Adrenal gland (tissue), 12 donors: ENCODE results near the gene OTOP3. TPM values are rescaled to one million over a fixed set of nuclear protein-coding genes. Genes with fewer than 3 reads are reported as not detected.

Experiments
- DNase-seq, 7 donors: peaks; one replicate each; pipeline ENCODE4 v3.0.0-alpha.2; 2019 to 2020
- H3K27ac ChIP-seq, 5 donors: fragments of 200-600 bp; sonication (generic) in 4 of 5; 1 replicate in 3 of 5; 2 replicates in 2 of 5; pipeline versions ENCODE4 v1.5.1 to v1.8.0; 2016 to 2020; ENCODE audit warnings: mild to moderate bottlenecking in 1 of 5
- H3K27me3 ChIP-seq: fragments of 200-600 bp; 2 replicates; pipeline ENCODE4 v1.8.0; 2021
- H3K36me3 ChIP-seq, 2 donors: fragments of 200-600 bp; replicated peaks in 1 of 2; 1 replicate in 1 of 2; 2 replicates in 1 of 2; pipeline versions ENCODE4 v1.5.1 to v1.8.0; 2018 to 2022
- H3K4me1 ChIP-seq, 2 donors: fragments of 200-600 bp; replicated peaks in 1 of 2; 1 replicate in 1 of 2; 2 replicates in 1 of 2; pipeline versions ENCODE4 v1.5.1 to v1.8.0; 2018 to 2021
- H3K4me3 ChIP-seq, 4 donors: fragments of 200-600 bp; sonication (generic) in 3 of 4; one replicate each; pipeline ENCODE4 v1.5.1; 2016 to 2018
- H3K9me3 ChIP-seq, 3 donors: fragments of 200-600 bp; sonication (generic) in 1 of 3; replicated peaks in 1 of 3; 1 replicate in 2 of 3; 2 replicates in 1 of 3; pipeline versions ENCODE4 v1.5.1 to v1.8.0; 2016 to 2021
- POLR2A ChIP-seq, 2 donors: fragments of 450-650 bp; IDR thresholded peaks; one replicate each; pipeline ENCODE4 v1.6.1; 2017; ENCODE audit warnings: antibody characterized with exemption in 2 of 2, mild to moderate bottlenecking in 2 of 2, moderate library complexity in 1 of 2
- WGBS, 4 donors: extraction: QIAGEN DNeasy Blood & Tissue Kit in 2 of 4; methylation state at CpG; one replicate each; pipeline versions ENCODE4 v1.1.5 to v1.1.7; 2013 to 2017; 5-methylcytosine and 5-hydroxymethylcytosine counted together
- intact Hi-C, 2 donors: fragments of 100-400 bp; cut with DNase I; formaldehyde crosslinking; loops; one replicate each; pipeline versions ENCODE4 v1.14.1 to v1.15.0; 2022 to 2023
- polyA plus RNA-seq, 3 donors: library from polyadenylated mRNA; stranded (reverse); fragments of 200-250 nt in 2 of 3; fragments of 350-450 nt in 1 of 3; fragmentation: Illumina TruSeq in 1 of 3; extraction: RNeasy Lipid Tissue Mini Kit (QIAGEN cat#74804) in 1 of 3; gene quantifications; one replicate each; pipeline ENCODE4 v1.2.3, GENCODE V29; 2013 to 2014
- total RNA-seq, 9 donors: library from RNA; depleted of rRNA in 4 of 9; stranded (reverse); fragments of >200 nt in 4 of 9; fragments of 120-200 nt in 1 of 9; fragmentation: NEBNext Ultra II Directional in 1 of 9; extraction: Animal tissue kit (Norgen Biotek cat#: 25700) in 1 of 9; gene quantifications; one replicate each; pipeline versions ENCODE4 v1.1.0 to v1.2.4, GENCODE V29; 2013 to 2023
- TF ChIP-seq, protein P1 (sequence below), 6 experiments: fragments of 450-650 bp in 4 of 6; fragments of 200-600 bp in 2 of 6; sonication (generic) in 1 of 6; IDR thresholded peaks; 1 replicate in 5 of 6; 2 replicates in 1 of 6; pipeline versions ENCODE4 v1.5.1 to v1.8.0; 2016 to 2021; ENCODE audit warnings: antibody characterized with exemption in 6 of 6, mild to moderate bottlenecking in 2 of 6, moderate library complexity in 1 of 6
- donor health status: healthy with polysubstance abuse.
- donor health status: Bipolar disorder and iron deficiency.
- donor health status: DM: yes; HTN: yes; CAD: no.
- donor health status: DM: no; HTN: no; CAD: no.
- donor health status: DM: no; HTN: no; CAD: no.
- donor health status: DM: yes; HTN: yes; CAD: no.

OTOP3 gene
- total and polyA plus RNA-seq, 12 donors: not detected

DNA sequence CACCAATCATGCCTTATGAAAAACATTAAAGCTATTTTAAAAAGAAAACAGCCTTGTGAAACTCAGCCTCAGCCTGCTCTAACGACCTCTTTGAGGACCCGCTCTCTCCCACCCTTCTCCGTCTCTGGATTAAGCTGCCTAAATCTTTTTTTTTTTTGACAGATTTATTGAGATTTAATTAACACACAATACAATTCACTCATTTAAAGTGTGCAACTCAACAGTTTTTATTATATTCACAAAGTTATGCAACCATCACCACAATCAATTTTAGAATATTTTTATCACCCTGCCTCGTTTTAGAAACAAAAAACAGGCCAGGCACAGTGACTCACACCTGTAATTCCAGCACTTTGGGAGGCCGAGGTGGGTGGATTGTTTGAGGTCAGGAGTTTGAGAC, 60.1 kb downstream of the OTOP3 start:
- Histone ChIP-seq H3K4me3 (no peak overlapping the region), H3K27me3 (no peaks in the 10 kb centered on the region), H3K36me3 (no peaks in the 10 kb centered on the region), H3K9me3 (no peaks in the 10 kb centered on the region), H3K27ac (no peak overlapping the region), H3K4me1 (peaks cover 12 to 16% of the 10 kb centered on the region in 2 donors)
- TF ChIP-seq, protein P1, sequence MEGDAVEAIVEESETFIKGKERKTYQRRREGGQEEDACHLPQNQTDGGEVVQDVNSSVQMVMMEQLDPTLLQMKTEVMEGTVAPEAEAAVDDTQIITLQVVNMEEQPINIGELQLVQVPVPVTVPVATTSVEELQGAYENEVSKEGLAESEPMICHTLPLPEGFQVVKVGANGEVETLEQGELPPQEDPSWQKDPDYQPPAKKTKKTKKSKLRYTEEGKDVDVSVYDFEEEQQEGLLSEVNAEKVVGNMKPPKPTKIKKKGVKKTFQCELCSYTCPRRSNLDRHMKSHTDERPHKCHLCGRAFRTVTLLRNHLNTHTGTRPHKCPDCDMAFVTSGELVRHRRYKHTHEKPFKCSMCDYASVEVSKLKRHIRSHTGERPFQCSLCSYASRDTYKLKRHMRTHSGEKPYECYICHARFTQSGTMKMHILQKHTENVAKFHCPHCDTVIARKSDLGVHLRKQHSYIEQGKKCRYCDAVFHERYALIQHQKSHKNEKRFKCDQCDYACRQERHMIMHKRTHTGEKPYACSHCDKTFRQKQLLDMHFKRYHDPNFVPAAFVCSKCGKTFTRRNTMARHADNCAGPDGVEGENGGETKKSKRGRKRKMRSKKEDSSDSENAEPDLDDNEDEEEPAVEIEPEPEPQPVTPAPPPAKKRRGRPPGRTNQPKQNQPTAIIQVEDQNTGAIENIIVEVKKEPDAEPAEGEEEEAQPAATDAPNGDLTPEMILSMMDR (IDR thresholded peaks at IDR 0.05): no peak
- TF ChIP-seq POLR2A (IDR thresholded peaks at IDR 0.05): no peak
- intact Hi-C loops: no loop called here
- no peak for DNase-seq
- 69 to 73% (median 72%) methylated on average over 5 of the region's 5 CpGs for WGBS, 4 donors

DNA sequence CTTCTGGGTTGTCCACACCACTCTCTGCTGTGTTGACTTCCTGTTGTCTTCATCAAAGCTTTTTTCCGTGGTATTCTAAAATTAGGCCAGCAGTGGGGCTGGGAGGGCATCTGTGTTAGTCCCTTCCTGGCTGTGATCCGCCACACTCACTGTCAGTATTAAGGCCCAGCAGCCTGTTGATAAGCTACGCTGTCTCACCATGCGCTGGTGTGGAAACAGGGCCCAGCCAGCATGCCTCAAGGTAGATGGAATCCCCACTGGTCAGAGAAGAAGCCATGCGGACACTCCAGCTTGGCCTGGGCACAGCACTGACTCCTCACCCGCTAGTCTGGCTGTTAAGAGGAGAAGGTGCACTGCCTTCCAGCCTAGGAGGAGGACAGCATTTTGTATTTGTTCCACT, 63.1 kb downstream of the OTOP3 start:
- Histone ChIP-seq H3K9me3 (no peaks in the 10 kb centered on the region), H3K4me1 (no peaks in the 10 kb centered on the region), H3K27me3 (no peaks in the 10 kb centered on the region), H3K36me3 (peaks cover 0 to 22% of the 10 kb centered on the region in 2 donors), H3K4me3 (no peak overlapping the region), H3K27ac (no peak overlapping the region)
- TF ChIP-seq POLR2A (IDR thresholded peaks at IDR 0.05): no peak
- TF ChIP-seq, protein P1 (IDR thresholded peaks at IDR 0.05): no peak
- no peak for DNase-seq
- WGBS, 4 donors: 64 to 81% (median 76%) methylated on average over 6 of the region's 6 CpGs
- intact Hi-C loops: no loop called here

DNA sequence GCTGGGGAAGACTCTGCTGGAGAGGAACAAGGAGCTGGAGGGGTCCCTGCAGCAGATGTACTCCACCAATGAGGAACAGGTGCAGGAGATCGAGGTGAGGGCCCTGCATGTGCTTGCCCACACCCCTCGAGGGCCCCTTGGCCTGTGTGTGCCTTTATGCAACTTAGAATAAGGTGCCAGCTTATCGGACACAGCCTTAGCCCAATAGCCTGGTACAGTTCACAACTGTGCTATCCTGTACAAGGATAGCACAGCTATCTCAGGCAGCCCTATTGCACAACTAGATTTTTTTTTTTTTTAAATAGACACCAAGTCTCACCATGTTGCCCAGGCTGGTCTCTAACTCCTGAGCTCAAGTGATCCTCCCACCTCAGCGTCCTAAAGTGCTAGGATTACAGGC, 63.8 kb downstream of the OTOP3 start:
- no peak overlapping the region for H3K4me3 ChIP-seq
- peaks cover 0 to 24% of the 10 kb centered on the region in 2 donors for H3K36me3 ChIP-seq
- 85 to 88% (median 88%) methylated on average over 1 to 4 of the region's 4 CpGs for WGBS, 4 donors
- H3K27me3 ChIP-seq: no peaks in the 10 kb centered on the region
- H3K4me1 ChIP-seq: no peaks in the 10 kb centered on the region
- intact Hi-C loops: no loop called here
- no peaks in the 10 kb centered on the region for H3K9me3 ChIP-seq
- H3K27ac ChIP-seq: no peak overlapping the region
- no peak for DNase-seq
- TF ChIP-seq, protein P1 (IDR thresholded peaks at IDR 0.05): no peak
- no peak for TF ChIP-seq POLR2A (IDR thresholded peaks at IDR 0.05)

Other genes with a start within 250 kb of the OTOP3 start
- gene CD300LF, start 223.0 kb upstream of the OTOP3 start, total RNA-seq: 1 to 10 TPM in 6 of 9 donors, under 1 TPM in 2, not detected in 1; 0.33 to 6.3 (median 1.4) TPM
- 1 to 10 TPM in 2 of 3 donors, under 1 TPM in 1; 0.68 to 6.3 (median 1.0) TPM for gene CD300LF, start 223.0 kb upstream of the OTOP3 start, polyA plus RNA-seq
- gene RAB37, start 198.6 kb upstream of the OTOP3 start, total RNA-seq: 1 to 10 TPM in 8 of 9 donors, under 1 TPM in 1; 0.39 to 6.6 (median 3.5) TPM
- 1 to 10 TPM in 2 of 3 donors, under 1 TPM in 1; 0.57 to 2.3 (median 2.0) TPM for gene RAB37, start 198.6 kb upstream of the OTOP3 start, polyA plus RNA-seq
- gene NHERF1, start 187.3 kb upstream of the OTOP3 start, total RNA-seq: 100 to 1,000 TPM in 8 of 9 donors, 10 to 100 TPM in 1; 22.0 to 277 (median 211) TPM
- gene NHERF1, start 187.3 kb upstream of the OTOP3 start, polyA plus RNA-seq: 100 to 1,000 TPM in 1 of 3 donors, 10 to 100 TPM in 2; 45.9 to 277 (median 57.8) TPM
- 100 to 1,000 TPM in 1 of 9 donors, 10 to 100 TPM in 8; 23.1 to 149 (median 57.4) TPM for gene NAT9, start 159.6 kb upstream of the OTOP3 start, total RNA-seq
- gene NAT9, start 159.6 kb upstream of the OTOP3 start, polyA plus RNA-seq: 100 to 1,000 TPM in 2 of 3 donors, 10 to 100 TPM in 1; 91.6 to 112 (median 104) TPM
- 10 to 100 TPM in 1 of 9 donors, 1 to 10 TPM in 7, under 1 TPM in 1; 0.42 to 16.4 (median 3.2) TPM for gene GRIN2C, start 76.0 kb upstream of the OTOP3 start, total RNA-seq
- 1 to 10 TPM in 2 of 3 donors, under 1 TPM in 1; 0.70 to 6.1 (median 3.2) TPM for gene GRIN2C, start 76.0 kb upstream of the OTOP3 start, polyA plus RNA-seq
- gene FDXR, start 62.9 kb upstream of the OTOP3 start, total RNA-seq: 100 to 1,000 TPM; 314 to 835 (median 511) TPM
- 100 to 1,000 TPM; 159 to 405 (median 254) TPM for gene FDXR, start 62.9 kb upstream of the OTOP3 start, polyA plus RNA-seq
- 10 to 100 TPM in 5 of 9 donors, 1 to 10 TPM in 4; 1.7 to 15.3 (median 10.4) TPM for gene FADS6, start 42.3 kb upstream of the OTOP3 start, total RNA-seq
- 1 to 10 TPM in 2 of 3 donors, under 1 TPM in 1; 0.92 to 5.1 (median 2.9) TPM for gene FADS6, start 42.3 kb upstream of the OTOP3 start, polyA plus RNA-seq
- gene USH1G, start 12.6 kb upstream of the OTOP3 start, total RNA-seq: 1 to 10 TPM in 7 of 9 donors, under 1 TPM in 2; 0.42 to 5.0 (median 1.3) TPM
- under 1 TPM; 0.40 to 0.72 (median 0.40) TPM for gene USH1G, start 12.6 kb upstream of the OTOP3 start, polyA plus RNA-seq
- under 1 TPM in 1 of 9 donors, not detected in 8; 0.11 TPM for gene OTOP2, start 11.6 kb upstream of the OTOP3 start, total RNA-seq
- under 1 TPM in 1 of 3 donors, not detected in 2; 0.03 TPM for gene OTOP2, start 11.6 kb upstream of the OTOP3 start, polyA plus RNA-seq
- 10 to 100 TPM in 3 of 9 donors, 1 to 10 TPM in 6; 2.8 to 15.1 (median 6.6) TPM for gene HID1, start 36.9 kb downstream of the OTOP3 start, total RNA-seq
- gene HID1, start 36.9 kb downstream of the OTOP3 start, polyA plus RNA-seq: 10 to 100 TPM in 2 of 3 donors, 1 to 10 TPM in 1; 5.4 to 42.6 (median 19.2) TPM
- 10 to 100 TPM in 6 of 9 donors, 1 to 10 TPM in 3; 1.2 to 17.9 (median 11.5) TPM for gene CDR2L, start 51.7 kb downstream of the OTOP3 start, total RNA-seq
- gene CDR2L, start 51.7 kb downstream of the OTOP3 start, polyA plus RNA-seq: 1 to 10 TPM; 3.7 to 5.6 (median 4.1) TPM
- 100 to 1,000 TPM in 1 of 9 donors, 10 to 100 TPM in 8; 38.7 to 120 (median 60.3) TPM for gene MRPL58, start 76.8 kb downstream of the OTOP3 start, total RNA-seq
- gene MRPL58, start 76.8 kb downstream of the OTOP3 start, polyA plus RNA-seq: 10 to 100 TPM; 46.7 to 88.8 (median 57.6) TPM
- 100 to 1,000 TPM; 215 to 452 (median 283) TPM for gene ATP5PD, start 111.1 kb downstream of the OTOP3 start, total RNA-seq
- gene ATP5PD, start 111.1 kb downstream of the OTOP3 start, polyA plus RNA-seq: 100 to 1,000 TPM; 393 to 826 (median 646) TPM
- gene KCTD2, start 111.3 kb downstream of the OTOP3 start, total RNA-seq: 10 to 100 TPM; 38.2 to 49.2 (median 41.0) TPM
- gene KCTD2, start 111.3 kb downstream of the OTOP3 start, polyA plus RNA-seq: 10 to 100 TPM; 20.6 to 52.4 (median 24.3) TPM
- gene SLC16A5, start 152.1 kb downstream of the OTOP3 start, total RNA-seq: 1 to 10 TPM in 8 of 9 donors, under 1 TPM in 1; 0.91 to 3.0 (median 1.7) TPM
- gene SLC16A5, start 152.1 kb downstream of the OTOP3 start, polyA plus RNA-seq: 1 to 10 TPM in 2 of 3 donors, under 1 TPM in 1; 0.77 to 3.9 (median 2.1) TPM
- 10 to 100 TPM in 1 of 9 donors, 1 to 10 TPM in 8; 3.7 to 13.8 (median 8.8) TPM for gene ARMC7, start 174.1 kb downstream of the OTOP3 start, total RNA-seq
- gene ARMC7, start 174.1 kb downstream of the OTOP3 start, polyA plus RNA-seq: 1 to 10 TPM; 5.5 to 7.1 (median 5.8) TPM
- 100 to 1,000 TPM in 1 of 9 donors, 10 to 100 TPM in 8; 33.4 to 112 (median 63.2) TPM for gene NT5C, start 195.8 kb downstream of the OTOP3 start, total RNA-seq
- 100 to 1,000 TPM in 2 of 3 donors, 10 to 100 TPM in 1; 20.6 to 124 (median 114) TPM for gene NT5C, start 195.8 kb downstream of the OTOP3 start, polyA plus RNA-seq
- gene JPT1, start 218.6 kb downstream of the OTOP3 start, total RNA-seq: 100 to 1,000 TPM in 1 of 9 donors, 10 to 100 TPM in 8; 34.2 to 232 (median 50.9) TPM
- gene JPT1, start 218.6 kb downstream of the OTOP3 start, polyA plus RNA-seq: 100 to 1,000 TPM in 2 of 3 donors, 10 to 100 TPM in 1; 98.6 to 161 (median 102) TPM
- gene SUMO2, start 247.1 kb downstream of the OTOP3 start, total RNA-seq: 100 to 1,000 TPM in 6 of 9 donors, 10 to 100 TPM in 3; 65.2 to 371 (median 265) TPM
- gene SUMO2, start 247.1 kb downstream of the OTOP3 start, polyA plus RNA-seq: 100 to 1,000 TPM in 1 of 3 donors, 10 to 100 TPM in 2; 54.9 to 331 (median 65.6) TPM